Endometrial microvascular endothelial cells (primary cell): ENCODE data around the gene MSI2. TPM values are rescaled to one million over a fixed set of nuclear protein-coding genes. Genes with fewer than 3 reads are reported as not detected.
"Not testable (repeated sequence)": the region's sequence is repeated elsewhere in the genome, so short reads cannot be mapped to it uniquely, and the experiment has no call there.

Source experiments
- in situ Hi-C: cut with HindIII; loops from 2 replicates; pipeline ENCODE4 v1.10.0; 2017; ENCODE audit warnings: low sequenced_read_pairs, low pct_unique_long_range_greater_than_20kb; ENCODE audit errors: inconsistent ontology term
- total RNA-seq: library from RNA; depleted of rRNA; stranded (reverse); fragments of >200 nt; gene quantifications from one replicate; pipeline ENCODE4 v1.2.3, GENCODE V29; 2015; ENCODE audit errors: inconsistent ontology term

The MSI2 gene
- total RNA-seq, 1 donor from 2014 or later: 19.2 TPM

- in situ Hi-C loops: no loop called here
These were observed 231.2 kb downstream of the MSI2 start for GRCh38 chr17:57487573-57487972.

- in situ Hi-C loops: no loop called here
These were observed 232.5 kb downstream of the MSI2 start for GRCh38 chr17:57488856-57489255.

- in situ Hi-C loops: no loop called here
These were observed 233.0 kb downstream of the MSI2 start for GRCh38 chr17:57489321-57489720.

DNA sequence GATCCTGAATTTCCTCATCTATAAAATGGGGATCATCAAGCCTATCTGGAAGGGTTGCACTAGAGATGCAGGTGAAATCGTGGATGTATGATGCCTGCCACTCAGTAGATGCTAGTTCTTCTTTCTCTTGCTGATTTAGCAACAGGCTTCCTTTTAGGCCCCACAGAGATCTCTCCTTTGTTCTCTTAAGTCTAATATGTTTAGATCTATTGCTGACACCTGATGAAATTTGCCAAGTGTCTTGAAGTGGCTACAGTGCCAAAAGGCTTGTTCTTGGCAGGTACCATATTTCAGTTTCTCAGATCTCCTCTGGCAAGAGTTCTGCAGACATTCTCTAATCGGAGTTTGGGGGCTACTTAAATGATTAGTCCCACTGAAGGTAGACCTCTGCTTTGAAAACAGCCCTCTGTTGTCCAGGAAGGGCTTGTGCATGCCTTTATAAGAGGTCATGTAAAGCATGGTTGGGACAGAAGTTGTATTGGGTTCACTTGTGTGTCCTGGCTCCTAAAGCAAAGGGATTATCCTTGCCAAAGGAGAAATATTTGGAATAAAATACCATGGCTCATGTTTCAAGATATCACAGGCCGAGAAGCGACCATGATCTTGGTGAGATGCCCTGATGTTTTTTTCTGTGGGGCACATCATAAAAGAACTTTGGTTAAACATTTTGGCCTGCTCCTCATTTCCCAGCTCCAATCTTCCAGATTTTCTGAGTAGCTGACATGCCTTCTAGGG is 234.0 kb downstream of the MSI2 start:
- in situ Hi-C loops: no loop called here

DNA sequence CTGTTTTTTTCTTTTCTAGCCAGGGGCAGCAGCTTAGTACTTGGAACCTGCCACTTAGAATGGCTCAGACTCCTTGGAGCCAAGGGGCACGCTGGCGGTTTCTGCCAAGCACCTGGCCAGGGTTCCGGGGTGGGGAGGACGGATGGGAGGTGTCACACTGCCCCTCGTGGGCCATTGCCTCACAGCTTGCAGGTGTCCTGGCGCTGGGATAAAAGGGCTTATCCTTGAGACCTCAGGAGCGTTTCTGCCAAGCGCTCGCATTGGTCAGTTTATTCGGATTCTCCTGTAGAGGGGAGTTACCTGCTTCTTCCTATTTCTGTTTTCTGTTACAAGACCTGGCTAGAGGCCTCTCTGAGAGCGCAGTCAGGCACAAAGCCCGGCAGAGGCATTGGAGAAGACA is 234.6 kb downstream of the MSI2 start:
- in situ Hi-C loops: no loop called here

GRCh38 chr17:57493171-57493570 is 236.8 kb downstream of the MSI2 start:
- in situ Hi-C loops: no loop called here

DNA sequence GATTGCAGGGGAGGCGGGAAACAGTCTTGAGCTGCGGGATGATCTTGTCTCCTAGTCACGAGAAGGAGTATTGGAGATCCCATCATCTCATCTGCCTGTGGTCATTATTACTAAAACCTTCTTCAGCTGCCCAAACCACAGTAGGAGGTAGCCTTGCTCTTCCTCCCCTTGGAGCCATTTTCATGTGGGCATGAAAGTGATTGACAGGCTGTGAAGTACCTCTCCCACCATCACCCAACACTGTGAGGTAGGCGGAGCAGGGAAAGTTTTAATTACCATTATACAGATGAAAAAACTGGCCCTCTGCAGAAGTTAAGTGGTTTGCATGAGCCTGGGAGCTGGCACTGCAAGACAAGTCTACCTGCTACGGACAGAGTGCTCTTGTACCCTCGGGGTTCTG is 237.3 kb downstream of the MSI2 start:
- in situ Hi-C loops: no loop called here

GRCh38 chr17:57494443-57494842 is 238.1 kb downstream of the MSI2 start:
- in situ Hi-C loops: no loop called here

DNA sequence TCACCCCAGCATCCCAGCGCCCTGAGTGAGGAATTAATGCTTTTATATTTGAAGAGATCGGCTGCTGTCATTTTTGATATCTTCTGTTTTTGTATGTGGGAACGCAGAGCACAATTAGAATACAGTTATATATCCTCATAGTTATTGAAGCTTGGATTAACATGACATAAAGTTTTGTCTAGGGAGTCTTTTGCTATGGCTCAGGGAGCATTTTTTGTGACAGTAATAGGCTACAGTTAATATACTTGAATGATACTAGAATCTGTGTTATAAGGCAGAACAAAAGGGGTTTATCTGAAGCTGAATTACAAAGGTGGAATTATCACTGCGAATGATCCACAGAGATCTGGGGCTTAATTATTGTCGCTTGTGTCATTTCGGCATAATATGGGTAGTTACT is 239.4 kb downstream of the MSI2 start:
- in situ Hi-C loops: no loop called here

GRCh38 chr17:57496382-57496781 is 240.1 kb downstream of the MSI2 start:
- in situ Hi-C loops: no loop called here

DNA sequence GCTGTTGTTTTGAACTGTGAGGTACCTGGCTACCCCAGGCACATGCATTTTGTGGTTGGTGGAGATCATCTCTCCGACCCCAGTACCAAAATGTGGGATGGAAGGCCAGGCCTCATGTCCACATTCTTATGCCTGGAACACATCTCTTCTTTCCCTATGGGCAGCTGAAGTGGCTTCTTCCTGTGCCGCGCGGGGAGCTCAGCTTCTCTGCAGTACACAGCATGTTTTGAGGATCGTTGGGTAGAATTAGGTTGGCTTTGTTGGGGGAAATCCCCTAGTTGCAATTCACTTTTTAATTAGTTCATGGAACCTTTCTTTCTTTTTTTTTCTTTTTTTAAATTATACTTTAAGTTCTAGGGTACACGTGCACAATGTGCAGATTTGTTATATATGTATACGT is 242.1 kb downstream of the MSI2 start:
- in situ Hi-C loops: no loop called here

DNA sequence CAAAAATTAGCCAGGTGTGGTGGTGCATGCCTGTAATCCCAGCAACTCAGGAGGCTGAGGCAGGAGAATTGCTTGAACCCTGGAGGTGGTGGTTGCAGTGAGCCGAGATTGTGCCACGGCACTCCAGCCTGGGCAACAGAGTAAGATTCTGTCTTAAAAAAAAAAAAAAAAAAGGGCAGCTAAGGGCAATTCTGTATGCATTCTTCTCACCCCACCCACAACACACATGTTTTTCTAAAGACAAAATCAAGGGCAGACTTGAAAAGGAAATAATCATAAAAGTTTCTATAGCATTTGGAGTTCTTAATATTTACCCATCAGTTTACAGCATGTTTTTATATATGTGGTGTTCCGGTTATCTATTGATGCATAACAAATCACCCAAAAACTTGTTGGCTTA is 242.9 kb downstream of the MSI2 start:
- in situ Hi-C loops: not testable (repeated sequence)

DNA sequence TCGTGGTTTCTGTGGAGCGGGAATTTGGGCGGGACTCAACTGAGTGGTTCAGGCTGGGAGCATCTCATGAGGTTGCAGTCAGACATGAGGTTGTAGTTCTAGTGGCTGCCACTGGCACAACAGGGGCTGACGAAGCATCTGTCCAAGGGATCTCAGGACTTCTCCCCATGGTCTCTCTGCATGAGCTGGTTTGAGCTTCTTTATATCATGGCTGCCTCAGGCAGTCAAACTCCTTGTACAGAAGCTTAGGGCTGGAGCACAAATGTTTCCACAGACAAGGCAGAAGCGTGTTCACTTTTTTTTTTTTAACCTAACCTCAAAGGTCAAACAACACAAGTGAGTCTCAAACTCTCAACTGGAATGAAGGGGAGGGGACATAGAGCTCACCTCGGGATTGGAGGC is 243.3 kb downstream of the MSI2 start:
- in situ Hi-C loops: no loop called here

DNA sequence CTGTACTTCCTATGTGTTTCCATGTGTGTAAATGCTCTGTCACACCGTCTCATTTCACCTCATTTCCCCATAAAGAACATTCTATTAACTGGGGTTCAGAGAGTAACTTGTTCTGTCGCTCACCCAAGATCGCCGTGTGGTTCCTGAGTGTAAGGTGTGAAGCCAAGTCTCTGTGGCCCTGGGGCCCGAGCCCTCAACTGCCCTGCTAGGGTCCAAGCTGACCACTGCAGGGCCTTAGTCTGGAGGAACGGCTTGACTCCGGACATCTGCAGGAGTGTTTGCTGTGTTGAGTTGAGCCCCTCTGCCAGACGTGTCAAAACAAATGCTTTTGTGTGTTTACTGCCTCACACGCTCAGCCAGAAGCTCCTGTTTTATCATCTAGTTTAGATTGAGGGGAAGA is 244.7 kb downstream of the MSI2 start:
- in situ Hi-C loops: no loop called here

GRCh38 chr17:57502022-57502421 is 245.7 kb downstream of the MSI2 start:
- in situ Hi-C loops: no loop called here

- in situ Hi-C loops: no loop called here
These were observed 246.5 kb downstream of the MSI2 start for GRCh38 chr17:57502811-57503241.

DNA sequence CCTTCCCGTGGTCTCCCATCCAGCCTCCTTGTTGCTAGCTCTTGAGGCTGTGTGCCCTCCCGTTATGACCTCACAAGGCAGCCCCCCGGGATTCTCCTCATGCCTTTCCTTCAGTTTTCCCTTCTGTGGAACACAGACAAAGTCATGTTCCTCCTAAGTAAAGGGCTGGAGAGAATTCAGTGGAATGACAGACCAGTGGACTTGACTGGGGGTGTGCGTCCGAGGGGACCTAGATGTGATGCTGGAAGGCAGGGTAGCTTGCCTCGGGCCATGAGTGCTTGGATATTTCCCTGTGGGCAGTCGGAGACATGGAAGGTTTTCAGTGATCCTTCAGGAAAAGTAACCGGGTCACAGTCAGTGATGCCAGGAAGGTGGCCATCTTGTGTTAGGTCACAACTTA is 247.9 kb downstream of the MSI2 start:
- in situ Hi-C loops: no loop called here

GRCh38 chr17:57505841-57506773 is 249.8 kb downstream of the MSI2 start:
- in situ Hi-C loops: no loop called here

- in situ Hi-C loops: no loop called here
These were observed 250.4 kb downstream of the MSI2 start for GRCh38 chr17:57506774-57507127.

- in situ Hi-C loops: no loop called here
These were observed 251.5 kb downstream of the MSI2 start for GRCh38 chr17:57507828-57508227.
